SK-N-SH (cell line): ENCODE measurements around the gene ASIP. TPM values are rescaled to one million over a fixed set of nuclear protein-coding genes. Genes with fewer than 3 reads are reported as not detected.

ENCODE experiments used
- CTCF ChIA-PET: fragments of 300-600, 350-600 bp; formaldehyde crosslinking; extraction: SDS; loops from one replicate; lab custom pipeline; 2021; lab: Yijun Ruan, JAX
- POLR2A ChIA-PET: fragments of 350-600 bp; sonication (Branson Sonifier 250); formaldehyde crosslinking; extraction: SDS; loops from one replicate; lab custom pipeline; 2020; ENCODE audit warnings: antibody characterized with exemption, inconsistent platforms; lab: Yijun Ruan, JAX
- DNase-seq: peaks from one replicate; pipeline ENCODE4 v3.0.0; 2012
- H2AFZ ChIP-seq: fragments of 200-600 bp; sonication (generic); 2 replicates; pipeline ENCODE4 v1.8.1; 2016; ENCODE audit warnings: antibody characterized with exemption, mild to moderate bottlenecking, low read depth
- H3F3A ChIP-seq: fragments of 200-600 bp; sonication (generic); replicated peaks from 2 replicates; pipeline ENCODE3; 2016; ENCODE audit warnings: antibody characterized with exemption, mild to moderate bottlenecking; ENCODE audit not compliant: insufficient read depth
- H3K27ac ChIP-seq, 2 experiments: fragments of 200-500 bp in 1 of 2; fragments of 200-600 bp in 1 of 2; sonication (Bioruptor generic) in 1 of 2; sonication (generic), shearing (Covaris generic) in 1 of 2; 2 replicates each; pipeline versions ENCODE4 v1.5.1 to v1.6.1; 2014 to 2016; ENCODE audit warnings: low read depth in 2 of 2, inconsistent platforms in 1 of 2, low read length in 1 of 2, mild to moderate bottlenecking in 1 of 2, mixed read lengths in 1 of 2
- H3K27me3 ChIP-seq: fragments of 200-600 bp; sonication (generic), shearing (Covaris generic); 2 replicates; pipeline ENCODE4 v1.6.1; 2016; ENCODE audit warnings: mixed run types; ENCODE audit not compliant: insufficient read depth
- H3K36me3 ChIP-seq, 2 experiments: fragments of 200-500 bp in 1 of 2; fragments of 200-600 bp in 1 of 2; sonication (Bioruptor generic) in 1 of 2; sonication (generic) in 1 of 2; replicated peaks in 1 of 2; 2 replicates each; pipeline versions ENCODE3 to v1.5.1; 2014 to 2016; ENCODE audit warnings: low read length in 1 of 2, mild to moderate bottlenecking in 1 of 2; ENCODE audit not compliant: insufficient read depth in 2 of 2, control insufficient read depth in 1 of 2
- H3K4me1 ChIP-seq, 2 experiments: fragments of 200-500 bp in 1 of 2; fragments of 200-600 bp in 1 of 2; sonication (Bioruptor generic) in 1 of 2; sonication (generic), shearing (Covaris generic) in 1 of 2; 2 replicates each; pipeline versions ENCODE4 v1.5.1 to v1.6.1; 2014 to 2016; ENCODE audit warnings: low read depth in 1 of 2, low read length in 1 of 2, mixed run types in 1 of 2; ENCODE audit not compliant: insufficient read depth in 2 of 2, control insufficient read depth in 1 of 2
- H3K4me2 ChIP-seq: fragments of 200-600 bp; sonication (generic), shearing (Covaris generic); 2 replicates; pipeline ENCODE4 v1.6.1; 2017; ENCODE audit warnings: mixed run types
- H3K4me3 ChIP-seq, 2 experiments: fragments of 200-500 bp in 1 of 2; fragments of 200-600 bp in 1 of 2; sonication (Bioruptor generic) in 1 of 2; sonication (generic), shearing (Covaris generic) in 1 of 2; 2 replicates each; pipeline versions ENCODE4 v1.5.1 to v1.8.1; 2014 to 2016; ENCODE audit warnings: low read depth in 2 of 2, inconsistent platforms in 1 of 2, low read length in 1 of 2, mild to moderate bottlenecking in 1 of 2, mixed read lengths in 1 of 2, moderate library complexity in 1 of 2
- H3K79me2 ChIP-seq: fragments of 200-600 bp; sonication (generic); 2 replicates; pipeline ENCODE4 v1.8.1; 2017; ENCODE audit warnings: mild to moderate bottlenecking; ENCODE audit not compliant: insufficient read depth
- H3K9ac ChIP-seq: fragments of 200-600 bp; sonication (generic); 2 replicates; pipeline ENCODE4 v1.6.1; 2017; ENCODE audit warnings: mixed run types
- H3K9me2 ChIP-seq: fragments of 200-600 bp; sonication (generic); 2 replicates; pipeline ENCODE4 v1.6.1; 2017; ENCODE audit warnings: mixed run types
- H3K9me3 ChIP-seq: fragments of 200-600 bp; sonication (generic); 2 replicates; pipeline ENCODE4 v1.6.1; 2017; ENCODE audit warnings: mixed run types, mild to moderate bottlenecking, moderate library complexity
- H4K20me1 ChIP-seq: fragments of 200-600 bp; sonication (generic); 2 replicates; pipeline ENCODE4 v1.6.1; 2017; ENCODE audit warnings: mild to moderate bottlenecking, mixed run types; ENCODE audit not compliant: insufficient read depth
- CHD2 ChIP-seq: fragments of 150-350 bp; IDR thresholded peaks from 2 replicates; pipeline ENCODE4 v1.6.1; 2018; ENCODE audit warnings: low read length; ENCODE audit not compliant: partially characterized antibody
- JUND ChIP-seq: IDR thresholded peaks from 2 replicates; pipeline ENCODE4 v1.4.0; 2012
- MXI1 ChIP-seq: IDR thresholded peaks from 2 replicates; pipeline ENCODE4 v1.6.1; 2012; ENCODE audit warnings: mild to moderate bottlenecking, low read depth, low read length, improper control_type of control experiment
- POLR2AphosphoS5 ChIP-seq: IDR thresholded peaks from 2 replicates; pipeline ENCODE4 v1.6.1; 2012; ENCODE audit warnings: low read depth, low read length
- TCF12 ChIP-seq: IDR thresholded peaks from 2 replicates; pipeline ENCODE4 v1.4.0; 2012
- YY1 ChIP-seq: IDR thresholded peaks from 2 replicates; pipeline ENCODE4 v1.4.0; 2012; ENCODE audit warnings: low read depth, mild to moderate bottlenecking
- WGBS: methylation state at CpG from one replicate; pipeline ENCODE4 v1.1.6; 2017; ENCODE audit warnings: low lambda C conversion rate; 5-methylcytosine and 5-hydroxymethylcytosine counted together
- polyA plus RNA-seq, 3 experiments: library from polyadenylated mRNA; depleted of rRNA; stranded (reverse); fragments of >200 nt; gene quantifications; 2 replicates each; pipeline ENCODE4 v1.2.3, GENCODE V29; 2012
- TF ChIP-seq, protein P1 (sequence below): IDR thresholded peaks from 2 replicates; pipeline ENCODE4 v1.4.0; 2012; ENCODE audit warnings: low read depth, borderline replicate concordance
- TF ChIP-seq, protein P2 (sequence below): IDR thresholded peaks from 2 replicates; pipeline ENCODE4; 2012

ASIP gene
- polyA plus RNA-seq, 1 of the 3 experiments (the other 2 are of a cell fraction) = 0.15 TPM

DNA sequence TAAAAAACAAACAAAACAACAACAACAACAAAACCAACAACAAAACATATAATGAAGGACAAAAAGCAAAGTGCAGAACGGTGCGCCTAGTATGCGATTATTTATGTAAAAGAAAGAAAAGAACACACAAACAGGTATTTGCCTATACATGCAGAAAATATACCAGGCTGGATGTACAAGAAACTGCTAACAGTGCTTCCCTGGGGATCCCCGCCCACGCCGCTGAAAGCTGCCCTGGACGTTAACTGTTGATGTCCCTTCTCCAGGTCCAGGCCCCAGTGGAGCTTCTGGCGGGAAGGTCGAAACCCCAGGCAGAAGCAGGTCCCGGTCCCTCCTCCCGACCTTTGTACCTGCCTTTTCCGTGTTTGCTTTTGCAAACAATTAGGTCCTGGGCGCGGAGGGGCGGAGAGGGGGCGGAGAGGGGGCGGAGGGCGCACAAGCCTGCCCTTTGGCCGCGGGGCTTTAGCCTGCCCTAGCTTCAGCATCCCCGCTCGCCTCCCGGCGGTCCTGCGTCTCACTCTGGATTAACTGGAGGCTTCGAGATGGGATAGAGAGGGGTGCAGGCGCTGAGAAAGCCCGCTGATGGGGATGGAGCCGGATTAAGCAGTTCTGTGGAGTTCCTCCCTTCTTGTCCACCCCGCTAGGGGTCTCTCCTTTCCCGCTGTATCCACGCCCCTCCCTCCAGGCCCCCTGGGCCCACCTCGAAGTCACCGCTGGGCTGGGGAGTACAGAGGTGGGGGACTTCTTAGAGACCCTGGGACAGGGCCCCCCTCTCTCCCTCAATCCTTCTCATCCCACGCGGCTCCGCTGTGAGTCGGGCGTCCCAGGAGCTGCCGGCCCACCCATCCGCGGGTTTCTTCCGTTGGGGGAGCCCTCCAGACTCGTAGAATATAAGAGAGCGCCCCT, 70.1 kb downstream of the ASIP start:
- TF ChIP-seq YY1 = no peak
- TF ChIP-seq, protein P1, sequence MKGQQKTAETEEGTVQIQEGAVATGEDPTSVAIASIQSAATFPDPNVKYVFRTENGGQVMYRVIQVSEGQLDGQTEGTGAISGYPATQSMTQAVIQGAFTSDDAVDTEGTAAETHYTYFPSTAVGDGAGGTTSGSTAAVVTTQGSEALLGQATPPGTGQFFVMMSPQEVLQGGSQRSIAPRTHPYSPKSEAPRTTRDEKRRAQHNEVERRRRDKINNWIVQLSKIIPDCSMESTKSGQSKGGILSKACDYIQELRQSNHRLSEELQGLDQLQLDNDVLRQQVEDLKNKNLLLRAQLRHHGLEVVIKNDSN = no peak
- no peak for TF ChIP-seq MXI1
- TF ChIP-seq TCF12 = no peak
- no peak for TF ChIP-seq JUND
- no peaks in the 10 kb centered on the region for H3K9me3 ChIP-seq
- DNase-seq = no peak
- no peak overlapping the region for H3K27ac ChIP-seq
- H3K4me1 ChIP-seq = peaks cover 0 to 1% of the 10 kb centered on the region in 2 experiments; a peak in 2 of 4 replicates
- no peak overlapping the region for H3K4me2 ChIP-seq
- H4K20me1 ChIP-seq = no peaks in the 10 kb centered on the region
- no peak overlapping the region for H2AFZ ChIP-seq
- no peaks in the 10 kb centered on the region for H3F3A ChIP-seq
- H3K9ac ChIP-seq = no peak overlapping the region
- POLR2A ChIA-PET = interaction anchor here (2.0 kb wide), 1 partner anchor 9 kb away, joined by 7 read pairs; the partner anchor contains the start of gene AHCY
- H3K36me3 ChIP-seq = no peaks in the 10 kb centered on the region
- CTCF ChIA-PET = interaction anchor here (0.8 to 4.1 kb wide), 38 partner anchors 9 to 513 kb away, joined by 3 to 101 read pairs (median 12); partner anchors contain the start of genes AHCY and DYNLRB1
- no peaks in the 10 kb centered on the region for H3K79me2 ChIP-seq
- H3K27me3 ChIP-seq = no peaks in the 10 kb centered on the region
- H3K4me3 ChIP-seq = no peak overlapping the region
- WGBS = 70% methylated on average over 23 of the region's 45 CpGs
- H3K9me2 ChIP-seq = no peaks in the 10 kb centered on the region

DNA sequence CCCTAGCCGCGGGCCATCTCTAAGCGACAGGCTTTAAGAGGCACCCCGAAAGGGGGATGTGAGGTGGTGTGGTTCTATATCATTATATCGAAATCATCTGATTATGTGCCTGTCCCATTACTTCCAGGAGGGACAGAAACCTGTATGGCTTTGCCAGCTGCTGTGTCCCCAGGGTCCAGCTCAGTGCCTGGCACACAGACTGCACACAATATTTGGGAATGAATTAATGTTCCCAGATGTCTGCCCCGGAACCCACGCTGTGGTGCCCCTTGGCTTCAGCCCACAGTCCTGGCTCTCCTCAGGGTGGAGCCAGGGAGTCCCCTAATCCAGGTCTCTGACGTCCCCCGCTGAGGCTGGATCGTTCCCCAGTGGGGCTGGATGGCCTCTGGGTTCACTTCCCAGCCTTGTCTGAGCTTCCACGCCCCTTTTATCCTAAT, 70.8 kb downstream of the ASIP start:
- TF ChIP-seq, protein P2, sequence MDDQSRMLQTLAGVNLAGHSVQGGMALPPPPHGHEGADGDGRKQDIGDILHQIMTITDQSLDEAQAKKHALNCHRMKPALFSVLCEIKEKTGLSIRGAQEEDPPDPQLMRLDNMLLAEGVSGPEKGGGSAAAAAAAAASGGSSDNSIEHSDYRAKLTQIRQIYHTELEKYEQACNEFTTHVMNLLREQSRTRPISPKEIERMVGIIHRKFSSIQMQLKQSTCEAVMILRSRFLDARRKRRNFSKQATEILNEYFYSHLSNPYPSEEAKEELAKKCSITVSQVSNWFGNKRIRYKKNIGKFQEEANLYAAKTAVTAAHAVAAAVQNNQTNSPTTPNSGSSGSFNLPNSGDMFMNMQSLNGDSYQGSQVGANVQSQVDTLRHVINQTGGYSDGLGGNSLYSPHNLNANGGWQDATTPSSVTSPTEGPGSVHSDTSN = no peak
- TF ChIP-seq POLR2AphosphoS5 (no peak), CHD2 (no peak)
- H3K4me3 ChIP-seq = no peak overlapping the region; a peak in 1 of 4 replicates
- H3K27me3 ChIP-seq = no peaks in the 10 kb centered on the region
- no peaks in the 10 kb centered on the region for H4K20me1 ChIP-seq
- no peak overlapping the region for H3K27ac ChIP-seq
- CTCF ChIA-PET = interaction anchor here (0.6 to 4.1 kb wide), 133 partner anchors 9 to 512 kb away, joined by 3 to 101 read pairs (median 5); partner anchors contain the start of genes AHCY, DYNLRB1, ITCH and MAP1LC3A
- no peaks in the 10 kb centered on the region for H3K9me2 ChIP-seq
- H3K4me1 ChIP-seq = peaks cover 0 to 4% of the 10 kb centered on the region in 2 experiments; a peak in 2 of 4 replicates
- H3K79me2 ChIP-seq = no peaks in the 10 kb centered on the region
- 0 out of 2 replicates have a peak overlapping the region, but pooled peaks have one; percentile 84 for H2AFZ ChIP-seq
- DNase-seq = no peak
- H3K9ac ChIP-seq = no peak overlapping the region
- H3K9me3 ChIP-seq = no peaks in the 10 kb centered on the region
- 96% methylated on average over 8 of the region's 11 CpGs for WGBS
- peak overlapping the region; percentile 70 for H3K4me2 ChIP-seq
- H3F3A ChIP-seq = no peaks in the 10 kb centered on the region
- POLR2A ChIA-PET = interaction anchor here (0.9 to 2.0 kb wide), 3 partner anchors 9 to 232 kb away, joined by 3 to 7 read pairs (median 5); partner anchors contain the start of gene AHCY
- no peaks in the 10 kb centered on the region for H3K36me3 ChIP-seq
